Fibroblast of villous mesenchyme (primary cell): ENCODE measurements around the gene TSSK2. TPM values are rescaled to one million over a fixed set of nuclear protein-coding genes. Genes with fewer than 3 reads are reported as not detected.

Source experiments
- DNase-seq: peaks from one replicate; pipeline ENCODE4 v3.0.0-alpha.2; 2010; ENCODE audit warnings: low read depth
- H3K4me3 ChIP-seq: 2 replicates; pipeline ENCODE4 v1.5.1; 2011; ENCODE audit warnings: low read depth, mild to moderate bottlenecking, low read length
- CTCF ChIP-seq: IDR thresholded peaks from 2 replicates; pipeline ENCODE4 v1.5.1; 2012; ENCODE audit warnings: low read depth, mild to moderate bottlenecking, low read length; ENCODE audit not compliant: insufficient read depth
- total RNA-seq: library from RNA; depleted of rRNA; stranded (reverse); fragments of >200 nt; gene quantifications from 2 replicates; pipeline ENCODE4 v1.2.3, GENCODE V29; 2012

TSSK2 gene
- total RNA-seq, 1 donor: not detected

GRCh38 chr22:19086896-19087295 is 44.2 kb upstream of the TSSK2 start:
- TF ChIP-seq CTCF: no peak
- H3K4me3 ChIP-seq: no peak overlapping the region
- peak; percentile 54 for DNase-seq

GRCh38 chr22:19088866-19089595 is 42.1 kb upstream of the TSSK2 start:
- H3K4me3 ChIP-seq: no peak overlapping the region
- DNase-seq: no peak
- no peak for TF ChIP-seq CTCF

GRCh38 chr22:19090183-19090582 is 40.9 kb upstream of the TSSK2 start:
- H3K4me3 ChIP-seq: no peak overlapping the region
- DNase-seq: no peak
- no peak for TF ChIP-seq CTCF

- no peak for TF ChIP-seq CTCF
Observed at GRCh38 chr22:19090586-19091127, 40.5 kb upstream of the TSSK2 start.

GRCh38 chr22:19092725-19093124 is 38.4 kb upstream of the TSSK2 start:
- no peak for DNase-seq

More at GRCh38 chr22:19090586-19091127, 40.5 kb upstream of the TSSK2 start:
- H3K4me3 ChIP-seq: no peak overlapping the region
- DNase-seq: no peak

GRCh38 chr22:19094393-19094997 is 36.6 kb upstream of the TSSK2 start:
- DNase-seq: no peak
- no peak for TF ChIP-seq CTCF
- no peak overlapping the region for H3K4me3 ChIP-seq

More at GRCh38 chr22:19092725-19093124, 38.4 kb upstream of the TSSK2 start:
- TF ChIP-seq CTCF: no peak
- no peak overlapping the region for H3K4me3 ChIP-seq

GRCh38 chr22:19096555-19096954 is 34.6 kb upstream of the TSSK2 start:
- no peak for TF ChIP-seq CTCF

More at GRCh38 chr22:19096555-19096954, 34.6 kb upstream of the TSSK2 start:
- H3K4me3 ChIP-seq: no peak overlapping the region
- DNase-seq: no peak
